ENCODE data around the gene RPH3AL.

RPH3AL gene

GRCh38 chr17:353213-353837 lies 718 bp upstream of the RPH3AL start:
- DNase-seq (ENCODE audit: low spot score), result no peak

GRCh38 chr17:351875-352420 lies 659 bp downstream of the RPH3AL start:
- no peak for DNase-seq (ENCODE audit: low spot score)

- DNase-seq (ENCODE audit: low spot score), result no peak
Measured at GRCh38 chr17:351449-351738, 1.2 kb downstream of the RPH3AL start.

GRCh38 chr17:350706-351448 lies 1.7 kb downstream of the RPH3AL start:
- DNase-seq (ENCODE audit: low spot score), result no peak

GRCh38 chr17:349666-350065 lies 2.9 kb downstream of the RPH3AL start:
- DNase-seq (ENCODE audit: low spot score), result no peak

- no peak for DNase-seq (ENCODE audit: low spot score)
Measured at GRCh38 chr17:348692-349425, 3.7 kb downstream of the RPH3AL start.

GRCh38 chr17:348012-348411 lies 4.6 kb downstream of the RPH3AL start:
- DNase-seq (ENCODE audit: low spot score), result no peak

GRCh38 chr17:347309-347899 lies 5.2 kb downstream of the RPH3AL start:
- DNase-seq (ENCODE audit: low spot score), result no peak

- DNase-seq (ENCODE audit: low spot score), result no peak
Measured at GRCh38 chr17:345992-346785, 6.4 kb downstream of the RPH3AL start.

GRCh38 chr17:345261-345660 lies 7.3 kb downstream of the RPH3AL start:
- DNase-seq (ENCODE audit: low spot score), result no peak

GRCh38 chr17:343875-344752 lies 8.5 kb downstream of the RPH3AL start:
- no peak for DNase-seq (ENCODE audit: low spot score)

- no peak for DNase-seq (ENCODE audit: low spot score)
Measured at GRCh38 chr17:343211-343610, 9.4 kb downstream of the RPH3AL start.

GRCh38 chr17:340074-340473 lies 12.5 kb downstream of the RPH3AL start:
- DNase-seq (ENCODE audit: low spot score), result no peak

- no peak for DNase-seq (ENCODE audit: low spot score)
Measured at GRCh38 chr17:339193-340061, 13.2 kb downstream of the RPH3AL start.

GRCh38 chr17:338442-339192 lies 14.0 kb downstream of the RPH3AL start:
- DNase-seq (ENCODE audit: low spot score), result no peak

- no peak for DNase-seq (ENCODE audit: low spot score)
Measured at GRCh38 chr17:337866-338265, 14.7 kb downstream of the RPH3AL start.

- DNase-seq (ENCODE audit: low spot score), result no peak
Measured at GRCh38 chr17:337453-337852, 15.2 kb downstream of the RPH3AL start.

- no peak for DNase-seq (ENCODE audit: low spot score)
Measured at GRCh38 chr17:337022-337420, 15.6 kb downstream of the RPH3AL start.
